ENCODE results near the gene DALRD3.

- TF ChIP-seq, protein P1, sequence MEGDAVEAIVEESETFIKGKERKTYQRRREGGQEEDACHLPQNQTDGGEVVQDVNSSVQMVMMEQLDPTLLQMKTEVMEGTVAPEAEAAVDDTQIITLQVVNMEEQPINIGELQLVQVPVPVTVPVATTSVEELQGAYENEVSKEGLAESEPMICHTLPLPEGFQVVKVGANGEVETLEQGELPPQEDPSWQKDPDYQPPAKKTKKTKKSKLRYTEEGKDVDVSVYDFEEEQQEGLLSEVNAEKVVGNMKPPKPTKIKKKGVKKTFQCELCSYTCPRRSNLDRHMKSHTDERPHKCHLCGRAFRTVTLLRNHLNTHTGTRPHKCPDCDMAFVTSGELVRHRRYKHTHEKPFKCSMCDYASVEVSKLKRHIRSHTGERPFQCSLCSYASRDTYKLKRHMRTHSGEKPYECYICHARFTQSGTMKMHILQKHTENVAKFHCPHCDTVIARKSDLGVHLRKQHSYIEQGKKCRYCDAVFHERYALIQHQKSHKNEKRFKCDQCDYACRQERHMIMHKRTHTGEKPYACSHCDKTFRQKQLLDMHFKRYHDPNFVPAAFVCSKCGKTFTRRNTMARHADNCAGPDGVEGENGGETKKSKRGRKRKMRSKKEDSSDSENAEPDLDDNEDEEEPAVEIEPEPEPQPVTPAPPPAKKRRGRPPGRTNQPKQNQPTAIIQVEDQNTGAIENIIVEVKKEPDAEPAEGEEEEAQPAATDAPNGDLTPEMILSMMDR (IDR thresholded peaks at IDR 0.05) = no peak
- TF ChIP-seq SIN3A (IDR thresholded peaks at IDR 0.05; ENCODE audit: borderline replicate concordance, low read depth, low read length) (no peak), SMC3 (IDR thresholded peaks at IDR 0.05; ENCODE audit: low read depth, low read length) (no peak), JUND (IDR thresholded peaks at IDR 0.05) (no peak), TEAD4 (IDR thresholded peaks at IDR 0.05; ENCODE audit: borderline replicate concordance, insufficient read depth) (no peak), POLR2AphosphoS5 (IDR thresholded peaks at IDR 0.05; ENCODE audit: low read depth, low read length) (no peak), GABPA (IDR thresholded peaks at IDR 0.05; ENCODE audit: low read depth) (no peak), USF1 (IDR thresholded peaks at IDR 0.05; ENCODE audit: borderline replicate concordance, low read depth) (no peak)
- TF ChIP-seq, protein P2, sequence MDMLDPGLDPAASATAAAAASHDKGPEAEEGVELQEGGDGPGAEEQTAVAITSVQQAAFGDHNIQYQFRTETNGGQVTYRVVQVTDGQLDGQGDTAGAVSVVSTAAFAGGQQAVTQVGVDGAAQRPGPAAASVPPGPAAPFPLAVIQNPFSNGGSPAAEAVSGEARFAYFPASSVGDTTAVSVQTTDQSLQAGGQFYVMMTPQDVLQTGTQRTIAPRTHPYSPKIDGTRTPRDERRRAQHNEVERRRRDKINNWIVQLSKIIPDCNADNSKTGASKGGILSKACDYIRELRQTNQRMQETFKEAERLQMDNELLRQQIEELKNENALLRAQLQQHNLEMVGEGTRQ (IDR thresholded peaks at IDR 0.05; ENCODE audit: borderline replicate concordance, low read depth, low read length) = no peak
- TF ChIP-seq, protein P3, sequence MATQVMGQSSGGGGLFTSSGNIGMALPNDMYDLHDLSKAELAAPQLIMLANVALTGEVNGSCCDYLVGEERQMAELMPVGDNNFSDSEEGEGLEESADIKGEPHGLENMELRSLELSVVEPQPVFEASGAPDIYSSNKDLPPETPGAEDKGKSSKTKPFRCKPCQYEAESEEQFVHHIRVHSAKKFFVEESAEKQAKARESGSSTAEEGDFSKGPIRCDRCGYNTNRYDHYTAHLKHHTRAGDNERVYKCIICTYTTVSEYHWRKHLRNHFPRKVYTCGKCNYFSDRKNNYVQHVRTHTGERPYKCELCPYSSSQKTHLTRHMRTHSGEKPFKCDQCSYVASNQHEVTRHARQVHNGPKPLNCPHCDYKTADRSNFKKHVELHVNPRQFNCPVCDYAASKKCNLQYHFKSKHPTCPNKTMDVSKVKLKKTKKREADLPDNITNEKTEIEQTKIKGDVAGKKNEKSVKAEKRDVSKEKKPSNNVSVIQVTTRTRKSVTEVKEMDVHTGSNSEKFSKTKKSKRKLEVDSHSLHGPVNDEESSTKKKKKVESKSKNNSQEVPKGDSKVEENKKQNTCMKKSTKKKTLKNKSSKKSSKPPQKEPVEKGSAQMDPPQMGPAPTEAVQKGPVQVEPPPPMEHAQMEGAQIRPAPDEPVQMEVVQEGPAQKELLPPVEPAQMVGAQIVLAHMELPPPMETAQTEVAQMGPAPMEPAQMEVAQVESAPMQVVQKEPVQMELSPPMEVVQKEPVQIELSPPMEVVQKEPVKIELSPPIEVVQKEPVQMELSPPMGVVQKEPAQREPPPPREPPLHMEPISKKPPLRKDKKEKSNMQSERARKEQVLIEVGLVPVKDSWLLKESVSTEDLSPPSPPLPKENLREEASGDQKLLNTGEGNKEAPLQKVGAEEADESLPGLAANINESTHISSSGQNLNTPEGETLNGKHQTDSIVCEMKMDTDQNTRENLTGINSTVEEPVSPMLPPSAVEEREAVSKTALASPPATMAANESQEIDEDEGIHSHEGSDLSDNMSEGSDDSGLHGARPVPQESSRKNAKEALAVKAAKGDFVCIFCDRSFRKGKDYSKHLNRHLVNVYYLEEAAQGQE (IDR thresholded peaks at IDR 0.05; ENCODE audit: low read depth, low read length) = no peak
Observed at GRCh38 chr3:49006408-49007067, 11.8 kb downstream of the DALRD3 start.

Data from SK-N-SH (cell line).